NCI-H82 (cell line): Measurements from ENCODE around the gene AJUBA.
"Not testable (repeated sequence)": the region's sequence is repeated elsewhere in the genome, so short reads cannot be mapped to it uniquely, and the experiment has no call there.

Experiments
- DNase-seq: peaks from one replicate; lab custom pipeline; 2025; lab: John Stamatoyannopoulos, UW

The AJUBA gene

DNA sequence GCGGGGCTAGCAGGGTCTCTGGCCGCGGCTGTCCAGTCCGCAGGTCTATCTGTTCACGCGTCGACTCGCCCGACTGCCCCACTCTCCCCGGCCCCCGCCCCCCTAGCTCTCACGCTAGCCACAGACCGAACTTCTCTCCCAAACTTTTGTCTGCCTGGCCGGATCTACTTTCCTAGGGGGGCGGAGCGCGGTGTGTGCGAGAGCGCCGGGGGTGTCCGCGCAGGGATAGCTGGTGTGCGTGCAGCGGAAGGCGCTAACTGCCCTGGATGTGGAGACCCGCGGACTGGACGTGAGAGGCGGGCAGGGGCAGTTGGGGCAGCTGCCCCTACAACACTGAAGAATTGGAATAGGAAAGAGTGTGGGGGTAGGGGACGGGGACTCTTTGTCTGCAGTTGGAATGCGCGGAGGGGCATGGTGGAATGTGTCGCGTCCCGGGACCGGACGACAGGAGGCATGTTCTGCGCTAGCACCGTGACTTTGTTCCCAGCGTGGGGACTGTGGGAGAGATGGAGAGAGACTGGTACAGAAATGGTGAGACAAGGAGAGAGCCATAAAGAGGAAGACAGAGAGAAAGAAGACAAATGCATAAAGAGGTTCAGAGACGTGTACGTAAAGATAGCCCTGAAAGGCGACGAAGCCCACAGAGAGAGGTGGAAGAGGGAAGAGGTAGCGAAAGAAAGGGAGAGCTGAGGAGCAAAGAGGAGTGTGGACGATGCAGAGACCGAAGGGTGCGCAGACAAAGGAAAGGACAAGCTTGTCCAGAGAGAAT is at the start of gene AJUBA:
Gene AJUBA, minus strand, starts transcription at position 75 of the 769 bp plus-strand sequence. CDS start 285 bp downstream, outside the sequence.
- DNase-seq, result peak; percentile 68

DNA sequence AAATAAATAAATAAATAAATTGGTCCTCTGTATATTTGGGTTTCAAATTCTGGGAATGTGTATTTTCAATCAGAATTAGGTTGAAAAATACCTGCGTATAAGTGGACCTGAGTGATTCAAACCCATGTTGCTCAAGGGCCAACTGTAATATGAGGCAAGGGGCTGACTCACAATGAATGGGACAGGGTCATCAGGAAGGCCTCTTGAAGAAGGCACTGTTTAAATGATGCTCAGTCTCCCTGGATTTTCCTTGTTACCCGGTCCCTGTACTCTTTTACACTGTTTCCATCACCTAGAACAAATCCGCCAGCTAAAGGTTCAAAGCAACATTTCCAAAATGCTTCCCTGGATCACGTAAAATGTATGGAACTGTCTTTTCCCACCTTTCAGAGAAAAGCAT is 48.6 kb upstream of the AJUBA start:
- no peak for DNase-seq

DNA sequence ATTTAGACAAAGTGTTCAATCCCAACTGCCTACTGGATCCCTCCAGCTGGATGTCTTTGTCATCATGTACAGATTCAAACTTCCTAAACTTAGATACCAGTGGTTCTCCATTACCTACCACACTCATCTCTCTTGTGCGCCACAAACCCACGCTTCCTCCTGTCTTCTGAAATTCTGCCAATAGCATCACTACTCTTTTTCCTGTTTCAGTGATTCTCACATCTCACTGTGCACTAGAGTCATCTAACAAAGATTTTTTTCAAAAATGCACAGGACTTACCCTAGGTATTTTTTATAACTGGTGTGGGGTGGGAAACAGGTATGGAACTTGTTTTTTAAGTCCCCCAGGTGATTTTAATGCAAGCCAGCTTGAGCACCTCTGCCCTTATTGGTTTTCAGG is 46.4 kb upstream of the AJUBA start:
- no peak for DNase-seq

DNA sequence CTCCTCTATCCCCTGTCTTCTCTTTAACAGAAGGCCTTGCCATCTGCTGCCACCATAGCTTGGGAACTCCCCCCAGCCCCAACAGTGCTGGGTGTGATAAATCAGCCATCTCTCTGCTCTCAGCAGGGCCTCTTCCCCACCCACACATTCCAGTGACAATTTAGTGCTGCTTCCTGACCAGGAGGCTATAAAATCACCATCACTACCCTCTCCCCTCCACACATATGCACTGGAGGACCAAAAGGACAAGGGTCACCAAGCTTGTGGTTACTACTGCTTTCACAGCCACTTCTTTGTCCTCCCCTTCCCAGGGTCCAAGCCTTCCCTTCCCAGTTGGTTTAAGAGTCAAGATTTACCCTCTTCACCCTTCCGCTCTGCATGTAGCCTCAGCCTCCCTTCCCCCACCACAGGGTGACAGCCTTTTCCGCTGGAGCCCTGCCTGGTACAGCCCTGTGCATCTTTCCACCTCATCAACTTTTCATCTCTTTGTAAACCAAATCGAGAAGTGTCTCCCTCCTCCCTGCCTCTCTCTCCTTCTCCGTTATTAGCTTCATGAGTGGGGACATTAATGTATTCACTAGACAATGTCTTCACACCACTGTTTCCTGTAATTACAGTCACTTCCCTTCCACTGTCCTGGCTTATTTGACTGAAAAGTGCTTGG is 42.9 kb upstream of the AJUBA start:
- peak; percentile 96 for DNase-seq

DNA sequence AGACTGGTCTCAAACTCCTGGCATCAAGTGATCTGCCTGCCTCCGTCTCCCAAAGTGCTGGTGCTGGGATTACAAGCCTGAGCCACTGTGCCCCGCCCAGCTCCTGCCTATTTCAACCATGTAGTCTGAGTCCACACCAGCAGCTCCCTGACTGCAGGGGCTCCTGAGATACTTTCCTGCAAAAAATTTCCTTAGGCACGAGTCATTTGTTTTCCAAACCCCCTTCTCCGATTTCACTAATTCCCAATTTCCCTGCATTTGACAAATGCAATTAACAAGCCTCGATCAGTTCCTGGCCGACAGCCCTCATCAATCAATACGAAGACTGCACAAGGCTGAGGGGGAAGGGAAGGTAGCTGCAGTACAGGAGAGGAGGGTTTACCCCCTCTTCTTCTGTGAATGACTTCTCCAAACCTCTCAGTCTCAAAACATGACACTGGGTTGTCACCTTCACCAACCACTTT is 42.3 kb upstream of the AJUBA start:
- DNase-seq, result peak; percentile 97

DNA sequence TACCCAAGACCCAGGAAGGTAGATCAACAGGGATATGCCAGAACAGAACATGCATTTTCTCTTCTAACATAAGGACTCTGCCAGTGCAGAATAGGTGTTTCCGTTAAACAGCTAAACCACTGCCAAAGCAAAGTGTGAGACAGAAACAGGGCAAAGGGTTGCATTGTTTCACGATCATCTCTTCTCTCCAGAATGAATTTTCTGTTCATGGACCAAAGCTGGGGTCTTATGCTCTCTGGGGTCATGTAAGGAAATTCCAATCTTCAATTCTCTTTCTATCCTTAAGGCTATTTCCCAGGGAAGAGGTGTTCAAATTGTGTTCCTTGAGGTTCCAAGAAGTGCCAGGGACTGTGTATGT is 41.4 kb upstream of the AJUBA start:
- no peak for DNase-seq

DNA sequence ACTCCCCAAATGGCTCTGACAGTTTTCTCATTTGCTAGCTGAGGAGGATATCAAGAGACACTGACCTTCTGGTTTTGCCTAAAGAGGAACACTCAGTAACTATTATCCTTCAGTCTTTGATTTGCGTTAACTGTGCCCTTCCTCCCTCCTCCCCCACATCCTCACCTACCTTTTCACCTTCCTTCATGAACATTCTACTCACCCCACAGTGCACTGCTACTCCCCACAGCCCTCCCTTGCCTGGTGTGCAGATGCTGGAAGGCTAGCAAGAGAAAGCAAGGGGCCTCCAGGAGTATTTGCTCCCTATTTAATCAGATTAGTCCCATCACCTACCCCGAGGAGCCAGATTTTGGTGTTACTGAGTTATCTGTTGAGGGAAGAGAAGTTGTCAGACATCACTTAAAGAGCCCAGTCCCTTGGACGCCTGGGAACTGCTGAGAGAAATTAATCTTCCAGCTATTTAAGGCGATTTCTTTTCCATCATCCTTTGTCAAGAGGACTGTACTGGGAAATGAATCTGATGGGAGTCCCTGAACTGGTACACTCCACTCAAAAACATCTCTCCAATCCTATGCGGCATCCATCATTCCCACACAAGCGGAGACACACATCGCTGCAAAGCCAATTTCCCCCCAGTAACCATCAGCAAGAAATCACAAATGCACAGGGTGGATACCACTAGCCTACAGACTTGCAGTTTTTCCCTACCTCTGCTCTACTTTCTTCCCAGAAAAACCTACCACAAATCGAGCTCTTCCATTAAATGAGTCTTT is 40.9 kb upstream of the AJUBA start:
- DNase-seq, result peak; percentile 95

DNA sequence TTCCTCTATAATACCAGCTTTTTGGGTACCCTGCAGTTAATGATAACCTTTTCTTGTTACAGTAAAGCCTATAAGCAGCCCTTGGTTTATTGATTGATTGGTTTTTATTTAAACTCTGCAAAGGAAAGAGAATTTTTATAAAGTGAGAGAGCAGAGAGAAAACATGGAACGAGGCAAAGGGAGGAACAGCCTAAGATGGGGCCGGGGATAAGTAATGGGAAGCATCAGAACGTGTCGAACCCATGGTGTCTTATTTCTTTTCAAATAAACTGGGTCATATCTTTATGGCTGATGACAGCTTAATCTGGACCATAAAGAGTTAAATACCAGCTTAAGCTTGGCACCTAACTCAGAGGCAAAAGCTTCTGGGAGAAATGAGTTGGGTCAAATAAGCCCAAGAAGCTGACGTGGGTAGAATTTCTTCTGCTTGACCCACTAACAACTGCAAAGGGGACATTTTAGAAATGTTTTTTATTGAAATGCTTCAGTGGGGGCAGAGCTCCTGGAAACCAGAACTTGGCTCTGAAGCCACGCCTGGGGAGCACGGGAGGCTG is 39.6 kb upstream of the AJUBA start:
- DNase-seq, result peak; percentile 49

DNA sequence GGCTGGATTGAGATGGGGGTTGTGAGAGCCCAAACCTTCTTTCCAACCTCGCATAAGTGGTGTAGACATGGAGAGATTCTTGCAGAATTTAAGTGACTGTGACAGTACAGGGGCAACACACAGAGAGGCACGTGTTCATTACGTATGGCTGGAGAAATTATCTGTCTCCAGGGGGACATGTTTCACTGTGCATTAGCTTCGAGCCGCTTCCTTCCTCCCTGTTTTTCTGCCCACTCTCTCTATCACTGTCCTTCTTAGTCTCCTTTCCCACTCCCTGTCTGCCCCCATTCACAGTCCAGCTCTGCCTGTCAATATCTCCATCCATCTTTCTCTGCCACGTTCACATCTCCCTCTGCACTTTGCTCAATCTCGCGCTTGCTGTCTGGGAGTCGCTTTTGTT is 39.1 kb upstream of the AJUBA start:
- peak; percentile 26 for DNase-seq

DNA sequence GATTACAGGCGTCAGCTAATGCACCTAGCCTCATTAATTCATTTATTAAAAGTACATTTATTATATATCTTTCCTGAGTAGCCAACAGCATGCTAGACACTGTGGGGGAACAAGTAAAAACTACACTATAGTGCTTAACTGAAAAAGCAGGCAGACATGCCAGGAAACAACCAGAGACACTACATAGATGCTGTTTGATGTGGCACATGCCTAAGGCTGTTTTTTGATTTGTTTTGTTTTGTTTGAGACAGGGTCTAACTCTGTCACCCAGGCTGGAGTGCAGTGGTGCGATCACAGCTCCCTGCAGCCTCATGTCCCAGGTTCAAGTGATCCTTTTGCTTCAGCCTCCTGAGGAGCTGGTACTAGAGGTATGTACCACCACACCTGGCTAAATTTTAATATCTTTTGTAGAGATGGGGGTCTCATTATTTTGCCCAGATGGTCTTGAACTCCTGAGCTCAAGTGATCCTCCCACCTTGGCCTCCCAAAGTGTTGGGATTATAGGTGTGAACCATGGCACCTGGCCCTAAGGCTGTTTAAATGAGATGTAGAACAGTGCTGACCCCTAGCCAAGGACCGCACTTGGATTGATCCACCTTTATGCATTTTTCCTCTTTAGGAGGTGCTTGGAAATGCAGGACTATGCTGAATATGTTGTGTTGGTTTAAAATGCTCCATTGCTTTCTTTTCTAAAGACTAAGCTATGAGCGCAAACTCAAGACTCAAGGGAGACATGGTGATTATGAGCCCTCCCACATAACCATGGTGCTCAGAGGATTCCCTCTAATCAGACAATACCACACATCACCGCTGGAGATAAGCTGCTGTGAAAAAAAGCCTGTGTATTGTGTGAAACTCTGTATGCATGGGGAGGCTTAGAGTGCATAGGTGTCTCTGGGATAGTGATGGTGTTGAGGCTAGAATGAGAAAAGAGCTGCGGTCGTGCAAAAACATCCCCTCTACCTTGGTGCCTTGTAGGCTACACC is 38.1 kb upstream of the AJUBA start:
- DNase-seq, result peak; percentile 79

DNA sequence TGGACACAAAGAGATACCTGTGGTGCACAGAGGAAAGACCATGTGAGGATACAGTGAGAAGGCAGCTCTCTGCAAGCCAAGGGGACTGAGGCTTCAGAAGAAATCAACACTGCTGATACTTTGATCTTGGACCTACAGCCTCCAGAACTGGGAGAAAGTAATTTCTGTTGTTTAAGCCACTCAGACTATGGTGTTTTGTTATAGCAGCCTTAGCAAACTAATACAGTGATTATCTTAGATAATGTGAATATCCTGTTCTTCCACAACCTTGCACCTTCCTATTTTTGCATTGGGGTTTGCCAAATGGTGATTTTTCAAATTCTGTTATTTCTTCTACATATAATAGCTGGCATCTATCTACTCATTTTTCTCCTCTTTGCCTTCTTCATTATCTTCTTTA is 35.8 kb upstream of the AJUBA start:
- DNase-seq, result no peak

DNA sequence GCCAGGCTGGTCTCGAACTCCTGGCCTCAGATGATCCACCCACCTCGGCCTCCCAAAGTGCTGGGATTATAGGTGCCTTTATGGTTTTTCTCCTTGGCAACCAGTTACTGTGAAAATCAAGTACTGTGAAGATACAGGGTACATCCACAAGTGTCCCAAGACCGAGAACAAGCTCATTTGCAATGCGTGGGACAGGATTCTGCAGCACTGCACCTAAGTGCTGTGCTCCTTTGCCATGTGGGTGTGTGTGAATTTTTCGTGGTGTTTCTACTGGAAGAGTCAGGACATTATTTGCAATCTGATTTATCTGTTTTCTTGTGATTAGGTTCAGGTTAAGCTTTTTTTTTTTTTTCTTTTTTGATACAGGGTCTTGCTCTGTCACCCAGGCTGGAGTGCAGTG is 34.7 kb upstream of the AJUBA start:
- DNase-seq, result no peak

DNA sequence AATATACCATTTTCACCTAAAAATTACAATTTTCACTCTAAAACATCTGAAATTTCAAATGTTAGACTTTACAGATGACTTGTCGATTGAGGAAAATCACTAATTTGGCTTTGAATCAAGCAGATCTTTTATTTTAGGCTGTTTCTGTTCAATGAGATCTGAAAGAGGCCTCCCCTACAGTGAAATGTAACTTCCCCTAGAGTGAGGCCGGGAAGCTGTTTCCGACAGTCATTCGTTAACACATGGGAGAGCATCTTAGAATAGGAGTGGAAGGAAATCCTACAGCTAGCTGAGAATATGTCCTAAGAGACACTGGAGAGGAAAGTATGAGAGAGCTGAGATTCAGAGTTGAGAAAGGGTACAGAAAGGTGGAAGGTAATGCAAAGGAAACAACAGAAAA is 33.3 kb upstream of the AJUBA start:
- no peak for DNase-seq

DNA sequence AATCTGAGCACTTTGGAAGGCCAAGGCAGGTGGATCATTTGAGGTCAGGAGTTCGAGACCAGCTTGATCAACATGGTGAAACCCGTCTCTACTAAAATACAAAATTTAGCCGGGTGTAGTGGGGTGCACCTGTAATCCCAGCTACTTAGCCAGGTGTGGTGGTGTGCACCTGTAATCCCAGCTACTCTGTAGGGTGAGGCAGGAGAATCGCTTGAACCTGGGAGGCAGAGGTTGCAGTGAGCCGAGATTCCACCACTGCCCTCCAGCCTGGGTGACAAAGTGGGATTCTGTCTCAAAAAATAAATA is 31.4 kb upstream of the AJUBA start:
- not testable (repeated sequence) for DNase-seq

DNA sequence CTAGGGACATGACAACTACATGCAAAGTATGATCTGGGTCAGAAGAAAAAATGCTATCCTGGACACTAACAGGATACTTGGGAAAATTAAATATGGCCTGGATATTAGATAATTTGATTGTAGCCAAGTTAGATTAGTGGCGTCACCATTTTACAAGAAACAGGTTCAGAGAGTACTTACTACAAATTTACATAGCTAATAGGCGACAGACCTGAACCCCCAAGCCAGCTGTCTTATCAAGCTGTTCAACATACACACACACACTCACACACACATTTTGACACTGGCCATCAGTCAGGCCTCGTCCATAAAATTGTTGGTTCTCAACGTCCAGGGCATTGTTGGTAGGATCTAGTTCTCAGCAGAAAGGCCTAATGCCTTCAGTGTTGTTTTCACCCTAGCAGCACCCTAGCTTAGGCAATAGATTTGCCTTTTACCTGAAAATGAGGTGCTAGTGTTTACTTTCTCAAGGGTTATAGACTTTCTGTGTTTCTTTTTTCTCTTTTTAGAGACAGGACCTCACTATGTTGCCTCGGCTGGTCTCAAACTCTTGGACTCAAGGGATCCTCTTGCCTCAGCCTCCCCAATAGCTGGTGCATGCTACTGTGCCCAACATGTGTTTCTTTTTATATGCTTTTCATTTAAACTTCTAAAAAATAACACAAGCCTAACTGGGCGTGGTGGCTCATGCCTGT is 30.9 kb upstream of the AJUBA start:
- DNase-seq, result peak; percentile 58

DNA sequence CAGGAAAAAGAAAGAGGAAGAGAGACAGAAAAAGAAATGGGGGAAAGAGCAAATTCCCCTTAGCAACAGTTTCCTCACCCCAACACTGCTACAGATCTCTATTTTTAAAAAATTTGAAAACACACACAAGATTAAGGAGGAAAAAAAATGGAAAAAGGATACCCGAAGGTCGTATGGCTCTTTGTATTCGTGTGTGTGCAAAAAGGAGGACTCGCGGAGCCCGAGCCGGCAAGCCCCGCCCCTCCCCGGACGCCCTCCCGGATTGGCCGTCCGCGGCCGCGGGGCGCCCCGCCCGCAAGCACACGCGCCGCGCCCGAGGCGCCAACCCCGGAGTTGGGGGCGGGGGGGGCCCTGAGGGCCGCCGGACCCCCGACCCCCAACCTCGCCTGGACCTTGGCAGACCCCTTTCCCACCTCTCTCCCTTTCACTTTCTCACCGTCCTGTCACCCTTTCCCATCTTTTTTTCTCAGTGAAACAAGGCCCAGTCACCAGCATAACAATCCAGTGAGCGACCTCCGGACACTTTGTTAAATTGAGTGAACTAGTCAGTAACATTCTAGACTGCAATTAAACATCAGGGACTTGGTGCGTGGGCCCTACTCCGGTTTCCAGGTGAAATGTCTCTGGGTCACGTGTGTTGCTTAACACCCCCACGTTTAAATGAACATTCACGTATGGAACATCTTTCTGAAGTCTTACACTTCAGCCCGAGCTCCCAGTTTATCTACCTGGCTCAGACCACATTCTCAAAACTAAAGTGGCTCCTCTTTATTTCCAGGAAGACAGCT is 27.8 kb upstream of the AJUBA start, which contains the start of gene C14orf93:
Gene C14orf93, minus strand, starts transcription at position 205 of the 788 bp plus-strand sequence. CDS start 11,120 bp downstream, outside the sequence.
- DNase-seq, result peak; percentile 78

DNA sequence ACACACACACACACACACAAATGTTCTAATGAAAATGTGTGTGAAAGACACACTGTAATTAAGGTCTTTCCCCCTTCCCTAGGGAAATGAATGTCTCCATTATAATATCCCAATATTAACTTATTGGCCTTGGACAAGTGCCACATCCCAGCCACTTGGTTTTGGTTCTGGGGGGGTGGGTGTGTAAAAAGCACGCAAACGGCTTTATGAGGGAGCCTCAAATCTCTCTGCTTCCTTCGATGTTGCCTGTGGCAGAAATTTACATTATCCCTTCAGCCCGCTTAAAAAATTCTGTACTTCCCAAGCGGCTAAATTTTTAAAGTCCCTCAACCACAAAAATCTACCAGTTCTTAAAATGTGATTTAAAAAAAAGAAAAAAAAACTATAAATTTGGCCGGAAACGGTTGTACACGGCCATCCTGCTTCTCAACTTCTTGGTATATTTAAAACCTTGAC is 27.2 kb upstream of the AJUBA start:
- DNase-seq, result peak; percentile 35

DNA sequence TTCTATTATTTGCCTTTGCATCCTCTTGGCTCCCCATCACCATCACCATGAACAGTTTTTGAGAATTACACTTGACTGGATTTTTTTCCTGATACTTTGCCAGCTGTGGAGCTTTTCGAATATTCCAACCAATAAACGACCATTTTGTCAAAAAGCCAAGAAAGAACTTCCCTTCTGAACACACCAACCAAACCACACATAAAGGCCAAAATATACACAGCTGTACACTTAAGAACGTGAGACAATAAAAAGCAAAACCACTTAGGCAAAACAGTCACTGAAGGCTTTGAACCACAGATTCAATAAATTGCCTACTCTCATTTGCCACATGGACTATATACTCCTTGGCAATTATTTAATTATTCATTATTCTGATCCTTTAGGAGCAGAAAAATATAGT is 26.5 kb upstream of the AJUBA start:
- no peak for DNase-seq

DNA sequence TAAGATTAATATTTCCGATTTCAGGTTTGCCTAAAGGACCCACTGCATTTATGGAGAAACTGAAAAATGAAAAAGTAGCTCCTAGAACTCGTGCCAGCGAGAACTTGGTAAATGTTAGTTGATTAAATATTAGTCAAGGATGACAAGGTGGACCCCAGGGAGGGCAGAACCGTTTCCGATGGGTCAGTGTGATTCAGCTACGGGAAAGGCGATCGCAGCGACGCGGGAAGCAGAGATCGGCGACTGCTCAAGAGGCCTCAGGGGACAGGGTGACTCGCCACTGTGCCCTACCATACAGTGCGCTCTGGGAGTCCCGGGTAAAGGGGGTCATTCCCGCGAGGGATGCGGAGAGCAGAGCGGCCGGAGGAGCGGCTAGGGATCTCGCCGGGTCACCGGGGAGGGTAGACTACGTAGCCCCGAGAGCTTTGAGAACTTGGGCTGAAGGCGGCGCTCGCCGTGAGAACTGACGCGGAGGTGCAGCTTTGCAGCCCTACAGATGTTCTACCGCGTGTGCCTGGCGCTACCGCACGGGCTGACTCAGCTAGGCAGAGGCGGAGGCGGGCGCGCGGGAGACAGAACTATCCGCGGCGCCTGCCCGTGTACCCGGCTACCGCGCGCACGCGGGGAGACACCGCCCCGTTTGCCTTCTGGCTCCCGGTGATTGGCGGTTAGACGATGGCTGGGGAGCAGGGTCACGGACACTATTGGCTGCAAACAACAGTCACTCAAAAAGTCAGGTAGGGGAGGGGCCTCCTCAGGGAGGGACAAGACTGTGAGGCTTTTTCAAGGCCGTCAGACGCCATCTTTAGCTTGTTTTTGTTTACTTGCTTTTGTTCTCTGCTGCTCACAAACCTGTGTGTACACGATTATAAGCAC is 24.4 kb upstream of the AJUBA start:
- DNase-seq, result peak; percentile 98
